AG04449 (cell line): ENCODE measurements around the gene SLC32A1.

ENCODE experiments used
- CTCF ChIA-PET: fragments of 350-600 bp; formaldehyde crosslinking; extraction: SDS; loops from one replicate; lab custom pipeline; 2021; ENCODE audit warnings: antibody characterized with exemption; lab: Yijun Ruan, JAX
- POLR2A ChIA-PET: fragments of 400-600, 350-600 bp; formaldehyde crosslinking; extraction: SDS; loops from one replicate; lab custom pipeline; 2020; ENCODE audit warnings: antibody characterized with exemption, inconsistent platforms; lab: Yijun Ruan, JAX
- DNase-seq: peaks from one replicate; pipeline ENCODE4 v3.0.0-alpha.2; 2010; ENCODE audit warnings: low read depth, low spot score
- H3K4me3 ChIP-seq: 2 replicates; pipeline ENCODE4 v1.5.1; 2011; ENCODE audit warnings: low read depth, mild to moderate bottlenecking, control low read depth, low read length
- TF ChIP-seq, protein P1 (sequence below): IDR thresholded peaks from one replicate; pipeline ENCODE4 v1.5.1; 2011; ENCODE audit warnings: mild to moderate bottlenecking, moderate library complexity, low read length, control low read depth, inconsistent platforms; ENCODE audit not compliant: insufficient read depth; ENCODE audit errors: missing control alignments

Gene SLC32A1

DNA sequence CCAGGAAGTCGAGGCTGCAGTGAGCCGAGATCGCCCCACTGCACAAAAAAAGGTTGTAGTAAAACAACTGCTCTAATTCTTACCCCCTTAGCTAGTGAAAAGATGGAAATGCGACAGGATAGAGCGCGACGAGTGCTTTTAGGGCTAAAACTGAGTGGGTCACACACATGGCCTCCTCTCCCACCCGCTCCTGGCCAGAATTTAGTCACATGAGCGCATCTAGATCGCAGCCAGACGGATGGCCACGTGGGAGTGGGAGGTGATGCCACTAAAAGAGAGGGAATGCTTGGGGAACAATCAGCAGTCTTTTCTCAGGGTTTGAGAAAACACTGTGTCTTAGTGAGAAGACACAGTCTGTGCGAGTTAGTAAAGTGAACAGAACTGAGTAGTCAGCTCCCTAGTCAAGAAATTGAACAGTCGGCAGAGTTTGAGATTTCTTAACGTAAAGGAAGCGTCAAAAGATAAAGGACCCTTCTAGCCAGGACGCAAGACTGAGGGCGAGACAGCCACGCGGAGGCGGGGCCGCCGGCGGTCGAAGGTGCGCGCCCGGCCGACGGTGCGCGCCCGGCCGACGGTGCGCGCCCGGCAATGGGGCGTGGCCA, 23.3 kb downstream of the SLC32A1 start:
- TF ChIP-seq, protein P1, sequence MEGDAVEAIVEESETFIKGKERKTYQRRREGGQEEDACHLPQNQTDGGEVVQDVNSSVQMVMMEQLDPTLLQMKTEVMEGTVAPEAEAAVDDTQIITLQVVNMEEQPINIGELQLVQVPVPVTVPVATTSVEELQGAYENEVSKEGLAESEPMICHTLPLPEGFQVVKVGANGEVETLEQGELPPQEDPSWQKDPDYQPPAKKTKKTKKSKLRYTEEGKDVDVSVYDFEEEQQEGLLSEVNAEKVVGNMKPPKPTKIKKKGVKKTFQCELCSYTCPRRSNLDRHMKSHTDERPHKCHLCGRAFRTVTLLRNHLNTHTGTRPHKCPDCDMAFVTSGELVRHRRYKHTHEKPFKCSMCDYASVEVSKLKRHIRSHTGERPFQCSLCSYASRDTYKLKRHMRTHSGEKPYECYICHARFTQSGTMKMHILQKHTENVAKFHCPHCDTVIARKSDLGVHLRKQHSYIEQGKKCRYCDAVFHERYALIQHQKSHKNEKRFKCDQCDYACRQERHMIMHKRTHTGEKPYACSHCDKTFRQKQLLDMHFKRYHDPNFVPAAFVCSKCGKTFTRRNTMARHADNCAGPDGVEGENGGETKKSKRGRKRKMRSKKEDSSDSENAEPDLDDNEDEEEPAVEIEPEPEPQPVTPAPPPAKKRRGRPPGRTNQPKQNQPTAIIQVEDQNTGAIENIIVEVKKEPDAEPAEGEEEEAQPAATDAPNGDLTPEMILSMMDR, result no peak
- peak overlapping the region; percentile 44 for H3K4me3 ChIP-seq
- no peak for DNase-seq
- ChIA-PET POLR2A (no interaction called here), CTCF (interaction anchor here (0.8 to 2.3 kb wide), 3 partner anchors 15 to 100 kb away, joined by 4 to 14 read pairs (median 8); no protein-coding TSS in a partner anchor)

DNA sequence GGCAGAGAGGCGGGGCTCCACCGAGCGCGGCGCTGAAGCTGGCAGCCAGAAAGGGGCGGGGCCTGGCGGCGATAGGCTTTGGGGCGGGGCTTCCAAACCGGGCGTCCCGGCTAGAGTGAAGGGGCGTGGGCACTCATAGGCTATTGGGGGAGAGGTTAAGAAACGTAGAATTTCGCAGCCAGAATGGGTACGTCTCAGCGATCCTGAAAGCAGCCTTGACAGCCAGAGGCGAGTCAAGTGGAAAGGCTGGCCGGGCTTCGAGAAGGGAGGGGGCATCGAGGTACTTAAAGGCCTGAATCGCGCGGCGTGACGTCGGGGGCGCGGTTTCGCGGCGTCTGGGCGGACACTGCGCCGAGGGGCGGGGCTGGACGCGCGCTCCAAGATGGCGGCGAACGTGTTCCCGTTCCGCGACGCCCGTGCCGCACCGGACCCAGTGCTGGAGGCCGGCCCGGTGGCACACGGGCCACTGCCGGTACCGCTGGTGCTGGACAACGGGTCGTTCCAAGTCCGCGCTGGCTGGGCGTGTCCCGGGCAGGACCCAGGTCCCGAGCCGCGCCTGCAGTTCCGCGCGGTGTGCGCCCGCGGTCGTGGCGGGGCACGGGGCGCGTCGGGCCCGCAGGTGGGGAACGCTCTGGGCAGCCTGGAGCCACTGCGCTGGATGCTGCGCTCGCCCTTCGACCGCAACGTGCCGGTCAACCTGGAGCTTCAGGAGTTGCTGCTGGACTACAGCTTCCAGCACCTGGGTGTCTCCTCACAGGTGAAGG, 24.0 kb downstream of the SLC32A1 start, which contains the start of gene ACTR5:
Gene ACTR5 (plus strand): TSS at position 364 of the 764 bp plus-strand sequence. CDS start 19 bp downstream, at position 383.
- CTCF ChIA-PET, result interaction anchor here (0.8 to 12.3 kb wide), 9 partner anchors 15 to 302 kb away, joined by 3 to 164 read pairs (median 5); no protein-coding TSS in a partner anchor
- POLR2A ChIA-PET, result no interaction called here

DNA sequence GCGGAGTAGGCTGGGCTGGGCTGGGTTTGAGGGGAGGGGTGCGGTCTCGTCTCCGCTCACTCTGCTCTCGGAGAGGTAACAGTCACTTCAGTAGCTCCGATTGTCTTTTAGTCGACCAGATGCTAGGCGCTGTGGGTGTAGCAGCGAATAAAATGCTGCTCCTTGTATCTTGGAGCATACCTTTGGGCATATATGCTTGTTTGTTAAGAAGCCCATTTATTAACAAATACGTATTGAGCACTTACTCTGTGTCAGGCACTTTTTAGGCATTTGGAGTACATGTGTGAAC, 24.5 kb downstream of the SLC32A1 start:
- TF ChIP-seq, protein P1, result no peak
- DNase-seq, result no peak
- ChIA-PET CTCF (interaction anchor here (1.0 to 12.3 kb wide), 7 partner anchors 16 to 301 kb away, joined by 3 to 164 read pairs (median 5); no protein-coding TSS in a partner anchor), POLR2A (no interaction called here)
- H3K4me3 ChIP-seq, result peak overlapping the region; percentile 94

More for the DNA sequence above, 24.0 kb downstream of the SLC32A1 start, which contains the start of gene ACTR5:
- peak; percentile 28 for DNase-seq
- TF ChIP-seq, protein P1, result no peak
- peak within 1 kb of the TSS; percentile 94 for H3K4me3 ChIP-seq

DNA sequence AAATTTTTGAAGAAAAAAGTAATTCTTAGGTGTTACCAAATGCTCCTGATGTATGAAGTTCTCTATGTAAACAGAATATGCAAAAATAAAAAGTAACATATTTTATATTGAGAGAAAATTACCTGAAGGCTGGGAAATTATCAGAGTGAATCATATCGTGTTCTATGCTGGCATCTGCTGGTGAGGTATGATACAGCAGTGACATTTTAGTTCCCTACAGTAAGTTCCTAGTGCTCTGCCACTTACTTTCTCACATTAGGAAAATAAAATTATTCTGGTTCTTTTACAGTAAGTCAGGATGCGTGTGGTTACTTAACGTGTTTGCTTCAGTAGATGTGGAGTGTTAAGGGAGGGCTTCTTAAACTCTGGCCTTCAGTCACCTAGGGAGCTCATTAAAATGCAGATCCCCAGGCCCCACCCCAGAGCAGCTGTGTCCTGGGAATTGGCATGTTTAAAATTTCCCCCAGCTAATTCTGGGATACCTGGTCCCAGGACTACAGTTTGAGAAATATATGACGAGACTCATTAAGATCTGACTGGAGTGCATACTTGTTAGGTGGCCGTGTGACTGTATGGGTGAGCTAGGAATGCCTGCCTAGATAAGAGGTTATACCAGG, 27.2 kb downstream of the SLC32A1 start:
- no peak overlapping the region for H3K4me3 ChIP-seq
- TF ChIP-seq, protein P1, result peak; percentile 47
- no peak for DNase-seq
- POLR2A ChIA-PET, result no interaction called here
- CTCF ChIA-PET, result interaction anchor here (0.7 to 12.3 kb wide), 18 partner anchors 9 to 298 kb away, joined by 3 to 164 read pairs (median 6); partner anchors contain the start of gene SLC32A1

DNA sequence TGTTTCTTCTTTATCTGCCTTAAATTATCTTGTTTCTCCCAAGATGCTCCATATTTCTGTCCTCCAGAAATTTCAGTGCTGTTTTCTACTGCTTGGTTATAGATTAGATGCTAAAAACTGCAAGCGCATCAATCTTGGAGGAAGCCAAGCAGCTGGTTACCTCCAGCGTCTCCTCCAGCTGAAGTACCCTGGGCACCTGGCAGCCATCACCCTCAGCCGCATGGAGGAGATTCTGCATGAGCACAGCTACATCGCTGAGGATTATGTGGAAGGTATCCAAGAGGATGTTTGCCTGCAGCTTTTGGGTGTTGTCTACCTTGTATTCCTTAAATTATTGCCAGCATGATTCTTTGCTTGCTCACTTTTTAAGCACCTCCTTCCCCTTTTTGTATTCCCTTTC, 27.7 kb downstream of the SLC32A1 start:
- CTCF ChIA-PET, result interaction anchor here (0.7 to 12.3 kb wide), 19 partner anchors 8 to 1062 kb away, joined by 3 to 164 read pairs (median 5); partner anchors contain the start of gene SLC32A1
- H3K4me3 ChIP-seq, result no peak overlapping the region
- POLR2A ChIA-PET, result no interaction called here
- TF ChIP-seq, protein P1, result no peak
- no peak for DNase-seq
